ENCODE measurements around the gene OVCH1.

OVCH1 gene

GRCh38 chr12:29521951-29522350 is 24.5 kb upstream of the OVCH1 start:
- Histone ChIP-seq H3K36me3 (replicated peaks; ENCODE audit: low read depth, low read length) (no peaks in the 10 kb centered on the region), H4K20me1 (ENCODE audit: insufficient read depth, low read length) (no peaks in the 10 kb centered on the region), H3K27me3 (ENCODE audit: low read depth, low read length) (no peaks in the 10 kb centered on the region), H3K27ac (ENCODE audit: low read length) (no peak overlapping the region), H3K9ac (ENCODE audit: low read length) (no peak overlapping the region), H3K9me3 (ENCODE audit: insufficient read depth, low read length) (no peaks in the 10 kb centered on the region), H3K79me2 (ENCODE audit: low read length) (no peaks in the 10 kb centered on the region), H3K4me3 (ENCODE audit: low read length) (no peak overlapping the region), H3K4me1 (ENCODE audit: low read length) (peaks cover 16% of the 10 kb centered on the region), H2AFZ (ENCODE audit: low read depth, low read length) (no peak overlapping the region), H3K4me2 (ENCODE audit: low read length) (no peak overlapping the region)
- TF ChIP-seq CTCF (IDR thresholded peaks at IDR 0.05; ENCODE audit: low read depth, low read length) (no peak), EZH2phosphoT487 (IDR thresholded peaks at IDR 0.05; ENCODE audit: low read depth) (no peak)

GRCh38 chr12:29519585-29520182 is 22.2 kb upstream of the OVCH1 start:
- no peak overlapping the region for H2AFZ ChIP-seq (ENCODE audit: low read depth, low read length)
- TF ChIP-seq EZH2phosphoT487 (IDR thresholded peaks at IDR 0.05; ENCODE audit: low read depth) (no peak), CTCF (IDR thresholded peaks at IDR 0.05; ENCODE audit: low read depth, low read length) (peak; percentile 80)
- H3K79me2 ChIP-seq (ENCODE audit: low read length), result no peaks in the 10 kb centered on the region
- 0 out of 2 replicates have a peak, but pooled peaks cover 5% of the 10 kb centered on the region for H3K27me3 ChIP-seq (ENCODE audit: low read depth, low read length)
- H3K4me2 ChIP-seq (ENCODE audit: low read length), result no peak overlapping the region
- H3K36me3 ChIP-seq (replicated peaks; ENCODE audit: low read depth, low read length), result no peaks in the 10 kb centered on the region
- peaks cover 16% of the 10 kb centered on the region for H3K4me1 ChIP-seq (ENCODE audit: low read length)
- H4K20me1 ChIP-seq (ENCODE audit: insufficient read depth, low read length), result no peaks in the 10 kb centered on the region
- no peak overlapping the region for H3K4me3 ChIP-seq (ENCODE audit: low read length)
- H3K9ac ChIP-seq (ENCODE audit: low read length), result no peak overlapping the region
- H3K9me3 ChIP-seq (ENCODE audit: insufficient read depth, low read length), result no peaks in the 10 kb centered on the region
- H3K27ac ChIP-seq (ENCODE audit: low read length), result no peak overlapping the region

GRCh38 chr12:29518407-29518806 is 20.9 kb upstream of the OVCH1 start:
- Histone ChIP-seq H3K4me1 (ENCODE audit: low read length) (peaks cover 16% of the 10 kb centered on the region), H3K27me3 (ENCODE audit: low read depth, low read length) (peaks cover 5% of the 10 kb centered on the region; the same call in 1 of the 2 replicates), H3K9me3 (ENCODE audit: insufficient read depth, low read length) (no peaks in the 10 kb centered on the region), H3K36me3 (replicated peaks; ENCODE audit: low read depth, low read length) (no peaks in the 10 kb centered on the region), H3K9ac (ENCODE audit: low read length) (no peak overlapping the region), H3K27ac (ENCODE audit: low read length) (no peak overlapping the region), H3K4me3 (ENCODE audit: low read length) (no peak overlapping the region), H2AFZ (ENCODE audit: low read depth, low read length) (no peak overlapping the region), H4K20me1 (ENCODE audit: insufficient read depth, low read length) (no peaks in the 10 kb centered on the region), H3K4me2 (ENCODE audit: low read length) (peak overlapping the region; percentile 36), H3K79me2 (ENCODE audit: low read length) (no peaks in the 10 kb centered on the region)
- TF ChIP-seq CTCF (IDR thresholded peaks at IDR 0.05; ENCODE audit: low read depth, low read length) (no peak), EZH2phosphoT487 (IDR thresholded peaks at IDR 0.05; ENCODE audit: low read depth) (no peak)

- TF ChIP-seq CTCF (IDR thresholded peaks at IDR 0.05; ENCODE audit: low read depth, low read length) (peak; percentile 66), EZH2phosphoT487 (IDR thresholded peaks at IDR 0.05; ENCODE audit: low read depth) (no peak)
- peaks cover 5% of the 10 kb centered on the region; the same call in 1 of the 2 replicates for H3K27me3 ChIP-seq (ENCODE audit: low read depth, low read length)
- no peaks in the 10 kb centered on the region for H3K9me3 ChIP-seq (ENCODE audit: insufficient read depth, low read length)
- no peaks in the 10 kb centered on the region for H3K36me3 ChIP-seq (replicated peaks; ENCODE audit: low read depth, low read length)
- peaks cover 16% of the 10 kb centered on the region for H3K4me1 ChIP-seq (ENCODE audit: low read length)
- H3K9ac ChIP-seq (ENCODE audit: low read length), result no peak overlapping the region
- H3K4me3 ChIP-seq (ENCODE audit: low read length), result peak overlapping the region; percentile 54
- peak overlapping the region; percentile 79 for H2AFZ ChIP-seq (ENCODE audit: low read depth, low read length)
- H3K4me2 ChIP-seq (ENCODE audit: low read length), result peak overlapping the region; percentile 56
- H3K27ac ChIP-seq (ENCODE audit: low read length), result no peak overlapping the region
- H4K20me1 ChIP-seq (ENCODE audit: insufficient read depth, low read length), result no peaks in the 10 kb centered on the region
- H3K79me2 ChIP-seq (ENCODE audit: low read length), result no peaks in the 10 kb centered on the region
Measured at GRCh38 chr12:29517264-29517663, 19.8 kb upstream of the OVCH1 start.
